SJSA1 (cell line): ENCODE results near the gene CDH23. TPM values are rescaled to one million over a fixed set of nuclear protein-coding genes. Genes with fewer than 3 reads are reported as not detected.

Experiments
- DNase-seq, 2 experiments: peaks; one replicate each; pipeline ENCODE4 v3.0.0-alpha.2; 2015 to 2020; ENCODE audit warnings: low spot score in 2 of 2, low read depth in 1 of 2
- H3K27ac ChIP-seq: fragments of 250-450 bp; sonication (Bioruptor Pico); 2 replicates; pipeline ENCODE4 v1.5.1; 2020; ENCODE audit warnings: mild to moderate bottlenecking, moderate library complexity
- H3K27me3 ChIP-seq: fragments of 250-450 bp; sonication (Bioruptor Pico); replicated peaks from 2 replicates; pipeline ENCODE4 v1.5.1; 2020; ENCODE audit warnings: mild to moderate bottlenecking, moderate library complexity
- H3K36me3 ChIP-seq: fragments of 250-450 bp; sonication (Bioruptor Pico); 2 replicates; pipeline ENCODE4 v1.5.1; 2020; ENCODE audit warnings: mild to moderate bottlenecking
- H3K4me1 ChIP-seq: fragments of 250-450 bp; sonication (Bioruptor Pico); replicated peaks from 2 replicates; pipeline ENCODE4 v1.6.1; 2021; ENCODE audit warnings: mild to moderate bottlenecking
- H3K4me3 ChIP-seq: fragments of 250-450 bp; sonication (Bioruptor Pico); 2 replicates; pipeline ENCODE4 v1.5.1; 2020; ENCODE audit warnings: mild to moderate bottlenecking
- H3K9me3 ChIP-seq: fragments of 250-450 bp; sonication (Bioruptor Pico); replicated peaks from 2 replicates; pipeline ENCODE4 v1.5.1; 2020; ENCODE audit warnings: mild to moderate bottlenecking
- total RNA-seq: library from RNA; depleted of rRNA; stranded (reverse); fragments of >200 nt; shearing (Covaris generic); gene quantifications from 2 replicates; pipeline ENCODE4 v1.2.3, GENCODE V29; 2014

The CDH23 gene
- total RNA-seq, 1 experiment from 2014 or later, result 0.37 TPM

DNA sequence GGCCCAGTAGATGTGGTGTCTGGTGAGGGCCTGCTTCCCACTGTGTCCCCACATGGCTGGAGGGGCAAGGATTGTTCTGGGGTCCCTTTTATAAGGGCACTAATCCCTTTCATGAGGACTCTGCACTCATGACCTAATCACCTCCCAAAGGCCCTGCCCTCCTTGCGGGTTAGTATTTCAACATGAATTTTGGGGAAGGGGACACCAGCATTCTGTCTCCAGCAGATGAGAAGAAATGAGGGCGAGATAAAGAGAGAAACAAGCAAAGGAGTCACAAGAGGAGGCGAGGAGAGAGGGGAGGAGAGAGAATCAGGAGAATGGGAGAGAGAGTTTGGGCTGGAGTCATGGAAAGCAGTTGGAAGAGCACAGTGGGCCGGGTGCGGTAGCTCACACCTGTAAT is 239.1 kb downstream of the CDH23 start:
- Histone ChIP-seq H3K9me3 (no peaks in the 10 kb centered on the region), H3K36me3 (no peaks in the 10 kb centered on the region), H3K4me1 (no peaks in the 10 kb centered on the region), H3K4me3 (no peak overlapping the region), H3K27me3 (no peaks in the 10 kb centered on the region), H3K27ac (no peak overlapping the region)
- no peak for DNase-seq

DNA sequence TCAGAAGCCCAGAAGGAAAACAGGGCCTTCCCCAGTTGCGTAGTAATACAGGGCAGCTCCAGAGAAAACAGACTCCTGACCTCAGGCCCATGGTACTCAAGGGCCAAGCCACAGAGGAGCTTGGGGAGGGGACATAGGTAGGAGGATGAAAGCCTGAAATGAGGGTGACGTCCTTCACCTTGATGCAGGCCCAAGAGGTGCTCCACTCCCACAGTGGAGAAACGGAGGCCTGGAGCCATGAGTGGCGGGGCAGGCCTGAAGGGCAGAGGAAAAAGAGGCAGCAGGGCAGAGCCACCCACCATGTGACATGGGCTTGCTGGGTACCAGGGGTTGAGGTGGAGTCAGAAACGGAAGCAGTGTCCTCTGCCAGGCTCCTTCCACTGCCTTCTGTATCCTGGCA is 239.9 kb downstream of the CDH23 start:
- Histone ChIP-seq H3K9me3 (no peaks in the 10 kb centered on the region), H3K36me3 (no peaks in the 10 kb centered on the region), H3K4me1 (no peaks in the 10 kb centered on the region), H3K27ac (no peak overlapping the region), H3K27me3 (no peaks in the 10 kb centered on the region), H3K4me3 (no peak overlapping the region)
- no peak for DNase-seq

DNA sequence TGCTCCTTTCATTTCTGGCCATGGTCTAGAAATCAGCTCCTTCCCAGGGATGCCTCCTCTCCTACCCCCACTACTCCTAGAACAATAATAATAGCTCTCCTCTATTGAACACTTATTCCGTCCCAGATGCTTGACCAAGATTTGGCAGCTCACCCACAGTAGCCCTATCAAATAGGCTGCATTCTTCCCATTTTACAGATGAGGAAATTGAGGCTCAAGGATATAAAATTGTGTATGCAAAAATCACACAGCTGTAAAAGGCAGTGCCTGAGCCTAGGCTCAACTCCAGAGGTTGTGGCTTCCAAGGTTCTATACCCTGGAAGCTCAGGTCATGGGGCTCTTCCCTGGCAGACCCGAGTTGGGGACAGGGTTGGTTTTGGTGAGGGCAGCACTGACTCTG is 240.6 kb downstream of the CDH23 start:
- Histone ChIP-seq H3K27me3 (no peaks in the 10 kb centered on the region), H3K4me1 (no peaks in the 10 kb centered on the region), H3K36me3 (no peaks in the 10 kb centered on the region), H3K9me3 (no peaks in the 10 kb centered on the region), H3K4me3 (no peak overlapping the region), H3K27ac (no peak overlapping the region)
- no peak for DNase-seq

DNA sequence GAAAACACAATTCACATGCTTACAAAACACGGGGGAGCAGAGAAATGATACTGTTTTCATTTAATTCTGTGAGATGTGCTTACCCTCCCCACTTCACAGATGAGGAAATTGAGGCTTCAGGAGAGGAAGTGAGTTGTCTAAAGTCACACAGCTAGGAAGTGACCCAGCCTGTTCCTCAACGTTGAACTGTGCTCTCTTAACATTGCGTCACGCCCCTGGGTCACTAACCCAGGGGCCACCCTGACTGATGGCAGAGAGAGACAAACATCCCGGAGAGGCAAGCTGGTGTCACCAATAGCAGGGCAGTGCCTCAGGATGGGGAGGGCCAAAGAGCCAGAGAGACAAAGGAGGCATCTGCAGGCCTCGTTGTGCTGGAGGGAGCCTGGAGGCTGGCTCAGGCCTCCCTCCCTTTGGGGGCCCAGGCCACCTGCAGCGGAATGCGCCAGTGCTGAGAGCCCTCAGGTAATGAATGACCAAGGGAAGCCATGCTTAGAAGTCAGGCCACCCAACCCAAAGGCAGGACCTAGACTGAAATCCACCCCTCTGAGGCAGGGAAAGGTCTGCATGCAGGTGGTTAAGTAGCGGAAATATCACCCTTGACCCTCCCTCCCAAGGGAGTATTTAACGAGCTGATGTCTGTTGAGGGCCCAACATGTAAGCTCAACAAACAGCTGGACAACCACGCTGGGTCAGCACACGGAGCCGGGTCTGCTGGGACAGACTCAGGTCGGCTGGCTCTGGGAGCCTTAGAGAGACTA is 241.5 kb downstream of the CDH23 start:
- H3K27ac ChIP-seq, result no peak overlapping the region
- no peaks in the 10 kb centered on the region for H3K36me3 ChIP-seq
- no peaks in the 10 kb centered on the region for H3K27me3 ChIP-seq
- DNase-seq, result no peak
- H3K4me1 ChIP-seq, result no peaks in the 10 kb centered on the region
- no peak overlapping the region for H3K4me3 ChIP-seq
- H3K9me3 ChIP-seq, result no peaks in the 10 kb centered on the region

DNA sequence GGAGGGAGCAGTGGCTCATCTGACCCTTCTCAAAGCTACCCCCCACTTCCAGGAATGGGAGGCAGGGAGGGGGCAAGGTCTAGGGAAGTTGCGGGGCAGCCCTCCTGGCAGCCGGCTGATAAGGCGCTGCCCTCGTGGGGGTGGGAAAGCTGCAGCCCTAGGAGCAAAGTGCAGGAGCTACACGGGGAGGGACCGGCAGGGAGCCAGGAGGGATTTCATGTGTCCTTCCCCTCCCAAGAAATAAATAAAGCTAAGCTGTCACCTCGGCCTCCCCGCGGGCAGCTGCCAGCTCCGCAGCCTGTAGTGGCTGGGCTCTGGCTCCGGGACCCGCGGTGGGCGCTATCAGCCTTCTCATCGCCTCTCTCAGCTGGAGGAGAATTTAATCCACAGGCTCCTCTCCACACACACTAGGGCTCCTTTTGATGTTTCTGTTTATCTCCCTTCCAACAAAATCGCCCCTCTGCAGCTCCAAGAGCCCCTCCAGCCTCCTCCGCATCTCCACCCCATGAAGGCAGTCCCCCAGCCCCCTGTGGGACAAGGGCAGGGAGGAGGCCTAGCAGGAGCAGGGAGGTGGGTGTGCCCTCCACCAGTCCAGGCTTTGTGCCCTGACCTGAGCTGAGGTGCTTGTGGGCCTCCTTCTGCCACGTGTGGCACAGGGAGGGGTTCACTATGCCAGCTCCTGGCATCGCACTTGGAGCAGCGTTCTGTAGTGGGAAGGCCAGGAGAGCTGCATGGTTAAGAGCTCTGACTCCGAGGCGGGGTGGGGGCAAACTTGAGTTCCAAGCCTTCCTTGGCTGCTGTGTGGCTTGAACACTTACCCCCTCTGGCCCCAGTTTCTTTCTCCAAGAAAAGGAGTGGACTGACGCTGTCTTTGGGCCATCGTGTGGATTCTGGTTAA is 242.4 kb downstream of the CDH23 start:
- DNase-seq, result no peak
- no peaks in the 10 kb centered on the region for H3K9me3 ChIP-seq
- no peaks in the 10 kb centered on the region for H3K27me3 ChIP-seq
- no peaks in the 10 kb centered on the region for H3K36me3 ChIP-seq
- no peak overlapping the region for H3K27ac ChIP-seq
- H3K4me3 ChIP-seq, result no peak overlapping the region
- no peaks in the 10 kb centered on the region for H3K4me1 ChIP-seq

DNA sequence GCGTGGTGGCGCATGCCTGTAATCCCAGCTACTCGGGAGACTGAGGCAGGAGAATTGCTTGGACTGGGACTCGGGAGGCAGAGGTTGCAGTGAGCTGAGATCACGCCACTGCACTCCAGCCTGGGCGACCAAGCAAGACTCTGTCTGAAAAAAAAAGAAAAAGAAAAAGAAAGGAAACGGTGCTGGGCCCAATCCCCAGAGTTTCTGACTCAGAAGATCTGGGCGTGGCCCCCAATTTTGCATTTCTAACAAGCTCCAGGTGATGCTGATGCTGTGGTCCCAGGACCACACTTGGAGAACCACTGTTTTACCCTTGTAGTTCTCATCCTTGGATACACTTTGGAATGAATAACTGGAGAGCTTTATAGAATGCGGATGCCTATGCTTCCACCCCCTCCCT is 243.9 kb downstream of the CDH23 start:
- Histone ChIP-seq H3K4me3 (no peak overlapping the region), H3K27ac (no peak overlapping the region), H3K27me3 (no peaks in the 10 kb centered on the region), H3K36me3 (no peaks in the 10 kb centered on the region), H3K4me1 (no peaks in the 10 kb centered on the region), H3K9me3 (no peaks in the 10 kb centered on the region)
- no peak for DNase-seq

DNA sequence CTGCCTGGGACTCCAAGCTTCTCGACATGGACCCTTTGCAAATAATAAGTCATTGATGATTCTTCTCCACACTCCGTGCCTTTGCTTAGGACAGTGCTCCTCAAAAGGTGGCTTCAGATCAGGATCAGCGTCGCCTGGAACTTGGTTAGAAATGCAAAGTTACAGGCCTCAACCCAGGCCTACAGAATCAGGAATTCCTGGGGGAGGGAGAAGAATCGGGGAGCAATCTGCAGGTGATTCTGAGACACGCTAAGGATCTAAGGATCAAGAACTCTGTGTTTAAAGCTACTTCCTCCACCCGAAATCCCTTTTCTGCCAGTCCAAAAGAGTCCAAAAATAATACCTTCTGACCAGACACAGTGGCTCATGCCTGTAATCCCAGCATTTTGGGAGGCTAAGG is 244.7 kb downstream of the CDH23 start:
- Histone ChIP-seq H3K36me3 (no peaks in the 10 kb centered on the region), H3K4me1 (no peaks in the 10 kb centered on the region), H3K9me3 (no peaks in the 10 kb centered on the region), H3K4me3 (no peak overlapping the region), H3K27ac (no peak overlapping the region), H3K27me3 (no peaks in the 10 kb centered on the region)
- DNase-seq, result no peak

DNA sequence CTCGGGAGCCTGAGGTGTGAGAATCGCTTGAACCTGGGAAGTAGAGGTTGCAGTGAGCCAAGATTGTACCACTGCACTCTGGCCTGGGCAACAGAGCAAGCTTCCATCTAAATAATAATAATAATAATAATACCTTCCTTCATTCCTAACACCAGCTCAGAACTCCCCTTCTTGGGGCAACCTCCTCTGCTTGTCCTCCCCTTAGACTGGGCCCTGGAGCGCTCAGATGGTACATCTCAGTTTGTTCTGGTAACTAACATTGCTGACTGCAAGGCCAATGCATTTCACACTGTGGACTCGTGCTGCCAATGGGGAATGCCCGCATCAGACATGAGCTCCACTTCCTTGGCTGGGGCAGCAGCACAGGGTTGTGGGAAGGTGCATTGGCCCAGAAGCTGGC is 245.3 kb downstream of the CDH23 start:
- Histone ChIP-seq H3K27me3 (no peaks in the 10 kb centered on the region), H3K4me1 (no peaks in the 10 kb centered on the region), H3K36me3 (no peaks in the 10 kb centered on the region), H3K9me3 (no peaks in the 10 kb centered on the region), H3K4me3 (no peak overlapping the region), H3K27ac (no peak overlapping the region)
- no peak for DNase-seq

DNA sequence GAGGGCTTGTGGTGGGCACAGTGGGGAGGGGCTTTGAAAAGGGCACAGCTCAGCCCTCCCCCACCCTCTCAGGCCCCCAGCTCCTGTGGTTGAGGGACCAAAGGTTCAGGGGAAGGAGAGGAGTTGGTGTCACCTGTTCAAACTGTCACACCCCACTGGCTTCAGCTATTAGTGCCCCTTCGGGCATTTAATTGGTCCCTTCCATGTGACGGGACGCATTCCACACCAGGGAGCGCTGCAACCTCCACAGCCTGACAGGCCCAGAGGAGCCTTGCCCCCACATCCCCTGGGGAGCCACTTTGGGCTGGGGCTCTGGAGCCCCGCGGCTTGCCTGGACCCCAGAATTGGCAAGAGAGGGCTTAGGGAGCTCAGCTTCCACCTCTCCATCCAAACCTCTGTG is 247.2 kb downstream of the CDH23 start:
- H3K27me3 ChIP-seq, result no peaks in the 10 kb centered on the region
- no peak overlapping the region for H3K27ac ChIP-seq
- no peaks in the 10 kb centered on the region for H3K9me3 ChIP-seq
- no peaks in the 10 kb centered on the region for H3K4me1 ChIP-seq
- H3K4me3 ChIP-seq, result no peak overlapping the region
- no peaks in the 10 kb centered on the region for H3K36me3 ChIP-seq
- no peak for DNase-seq

DNA sequence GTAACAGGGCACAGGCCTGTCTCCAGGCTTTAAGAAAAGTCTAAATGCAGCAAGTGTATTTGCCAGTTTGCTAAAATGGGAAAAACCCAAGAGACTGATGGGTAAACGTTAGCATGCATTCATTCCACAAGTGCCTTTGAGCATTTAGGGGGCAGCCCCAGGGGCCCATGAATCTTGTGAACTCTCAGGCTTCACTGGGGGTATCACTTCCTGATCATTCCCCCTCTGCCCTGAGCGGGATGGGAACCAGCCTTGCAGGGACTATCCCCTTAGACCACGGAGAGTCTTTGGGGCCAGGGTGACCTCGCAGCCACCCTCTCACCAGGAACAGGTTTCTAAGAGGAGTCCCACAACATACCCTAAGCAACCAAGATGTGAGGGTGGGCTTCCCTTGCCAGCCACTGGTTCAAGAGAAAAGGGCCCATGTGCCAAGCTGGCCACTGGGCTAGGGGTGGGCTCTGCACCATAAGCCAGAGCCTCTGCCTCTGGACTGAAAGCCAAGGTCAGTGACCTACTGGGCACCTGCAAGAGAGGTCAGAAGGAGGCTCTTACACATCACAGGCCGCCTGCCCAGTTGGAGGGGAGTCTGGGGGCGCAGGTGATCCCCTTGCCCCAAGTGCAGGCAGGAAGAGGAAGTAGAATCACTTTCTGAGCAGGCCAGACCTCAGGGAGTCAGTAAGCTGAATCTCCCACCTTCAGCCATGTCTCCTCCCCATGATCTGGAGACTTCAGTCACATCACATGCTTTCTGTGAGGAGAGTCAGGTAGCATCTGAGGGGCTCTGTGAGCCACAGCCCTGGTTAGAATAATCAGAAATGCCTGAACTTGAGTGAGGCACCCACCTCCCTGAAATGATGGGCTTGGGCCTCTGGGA is 247.8 kb downstream of the CDH23 start:
- H3K36me3 ChIP-seq, result no peaks in the 10 kb centered on the region
- no peaks in the 10 kb centered on the region for H3K27me3 ChIP-seq
- H3K4me1 ChIP-seq, result no peaks in the 10 kb centered on the region
- no peak for DNase-seq
- H3K9me3 ChIP-seq, result no peaks in the 10 kb centered on the region
- H3K4me3 ChIP-seq, result no peak overlapping the region
- no peak overlapping the region for H3K27ac ChIP-seq

DNA sequence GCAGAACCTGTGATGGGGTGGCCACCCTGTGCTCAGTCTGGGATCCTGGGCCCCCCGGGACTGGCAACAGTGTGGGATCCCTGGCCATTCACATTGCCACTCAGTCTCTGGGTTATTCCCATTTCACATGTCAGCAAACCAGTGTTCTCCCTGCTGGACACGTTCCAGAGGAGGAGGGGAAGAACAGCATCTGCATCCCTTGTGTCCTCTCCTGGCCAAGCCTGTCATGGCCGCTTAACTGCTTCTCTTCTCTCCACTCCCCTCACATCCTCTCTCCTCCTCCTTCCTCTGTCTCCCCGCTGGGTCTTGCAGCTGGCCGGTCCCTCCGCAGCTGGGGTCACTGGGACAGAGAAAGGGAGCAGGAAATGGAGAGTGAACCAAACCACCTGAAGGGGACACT is 248.5 kb downstream of the CDH23 start:
- no peak overlapping the region for H3K4me3 ChIP-seq
- H3K9me3 ChIP-seq, result no peaks in the 10 kb centered on the region
- DNase-seq, result no peak
- H3K4me1 ChIP-seq, result no peaks in the 10 kb centered on the region
- no peaks in the 10 kb centered on the region for H3K36me3 ChIP-seq
- H3K27ac ChIP-seq, result no peak overlapping the region
- no peaks in the 10 kb centered on the region for H3K27me3 ChIP-seq

DNA sequence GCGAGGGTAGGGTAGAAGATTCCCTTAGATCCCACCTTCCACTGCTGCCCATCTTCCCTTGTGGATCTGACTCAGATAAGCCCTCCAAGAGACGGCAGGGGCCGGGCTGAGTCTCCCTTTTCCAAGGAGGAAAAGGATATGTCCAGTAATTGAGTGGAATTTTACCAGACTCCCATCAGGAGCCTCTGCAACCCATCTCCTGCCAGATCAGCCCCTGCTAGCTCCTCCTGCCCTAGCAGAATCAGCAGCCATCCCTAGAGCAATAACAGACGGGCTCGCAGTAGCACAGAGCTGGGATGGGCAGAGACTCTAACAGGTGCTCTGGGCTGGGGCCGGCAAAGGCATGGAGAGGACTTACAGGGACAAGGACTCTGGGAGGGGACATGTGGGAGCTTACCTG is 249.3 kb downstream of the CDH23 start:
- H3K4me1 ChIP-seq, result no peaks in the 10 kb centered on the region

DNA sequence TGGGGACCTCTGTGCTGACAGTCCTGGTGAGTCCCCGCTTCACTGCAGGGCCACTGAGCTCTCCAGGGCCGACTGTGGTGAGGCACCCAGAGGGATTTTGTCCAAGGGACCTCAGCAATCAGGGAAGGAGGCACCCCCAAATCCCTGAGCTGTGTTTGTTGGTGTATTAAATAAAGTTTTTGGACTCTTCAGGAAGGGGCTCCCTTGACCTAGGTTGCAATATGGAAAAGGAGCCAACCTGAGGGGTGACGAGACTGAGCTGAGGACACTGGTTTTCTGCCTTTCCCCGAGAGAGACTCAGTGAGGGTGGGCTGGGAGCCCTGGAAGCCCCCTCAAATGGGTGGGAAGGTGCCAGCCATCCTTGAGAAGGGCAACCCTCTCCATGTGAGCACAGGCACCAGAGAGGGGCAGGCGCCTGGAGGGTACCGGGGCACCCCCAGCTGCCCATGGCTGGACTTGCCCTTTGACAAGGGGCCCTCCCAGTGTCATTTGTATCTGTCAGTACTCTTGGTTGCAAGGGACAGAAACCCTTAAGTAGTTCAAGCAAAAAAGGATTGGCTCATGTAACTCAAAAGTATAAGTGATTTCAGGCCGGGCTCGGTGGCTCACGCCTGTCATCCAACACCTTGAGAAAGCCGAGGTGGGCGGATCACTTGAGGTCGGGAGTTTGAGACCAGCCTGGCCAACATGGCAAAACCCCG is 250.0 kb downstream of the CDH23 start:
- no peaks in the 10 kb centered on the region for H3K27me3 ChIP-seq
- H3K9me3 ChIP-seq, result no peaks in the 10 kb centered on the region
- no peaks in the 10 kb centered on the region for H3K4me1 ChIP-seq
- no peak overlapping the region for H3K4me3 ChIP-seq
- no peak overlapping the region for H3K27ac ChIP-seq
- H3K36me3 ChIP-seq, result no peaks in the 10 kb centered on the region
- DNase-seq, result no peak

More for the DNA sequence above, 249.3 kb downstream of the CDH23 start:
- H3K36me3 ChIP-seq, result no peaks in the 10 kb centered on the region
- H3K27ac ChIP-seq, result no peak overlapping the region
- no peaks in the 10 kb centered on the region for H3K27me3 ChIP-seq
- no peak for DNase-seq
- no peaks in the 10 kb centered on the region for H3K9me3 ChIP-seq
- no peak overlapping the region for H3K4me3 ChIP-seq
